IPS-15b (cell line): ENCODE results near the gene GNAI1.

Experiments
- H3K27me3 ChIP-seq: one replicate; pipeline ENCODE4 v1.6.1; 2013; ENCODE audit warnings: low read length; ENCODE audit not compliant: control insufficient read depth, insufficient read depth
- H3K36me3 ChIP-seq: one replicate; pipeline ENCODE4 v1.6.1; 2013; ENCODE audit warnings: low read length; ENCODE audit not compliant: control insufficient read depth, insufficient read depth
- H3K4me1 ChIP-seq: one replicate; pipeline ENCODE4 v1.6.1; 2013; ENCODE audit warnings: mild to moderate bottlenecking, low read length; ENCODE audit not compliant: control insufficient read depth, insufficient read depth
- H3K4me3 ChIP-seq: one replicate; pipeline ENCODE4 v1.5.1; 2013; ENCODE audit warnings: low read depth, low read length
- H3K9ac ChIP-seq: one replicate; pipeline ENCODE4 v1.6.1; 2013; ENCODE audit warnings: low read depth, mild to moderate bottlenecking, low read length
- H3K9me3 ChIP-seq: one replicate; pipeline ENCODE4 v1.6.1; 2013; ENCODE audit warnings: mild to moderate bottlenecking, low read length; ENCODE audit not compliant: control insufficient read depth, insufficient read depth

Gene GNAI1

GRCh38 chr7:80220022-80220634, 85.5 kb downstream of the GNAI1 start:
- Histone ChIP-seq H3K9me3 (no peaks in the 10 kb centered on the region), H3K4me1 (no peaks in the 10 kb centered on the region), H3K27me3 (no peaks in the 10 kb centered on the region), H3K9ac (no peak overlapping the region), H3K4me3 (no peak overlapping the region), H3K36me3 (no peaks in the 10 kb centered on the region)

GRCh38 chr7:80224415-80224814, 89.8 kb downstream of the GNAI1 start:
- H3K9ac ChIP-seq = no peak overlapping the region
- no peaks in the 10 kb centered on the region for H3K4me1 ChIP-seq
- H3K36me3 ChIP-seq = no peaks in the 10 kb centered on the region
- H3K4me3 ChIP-seq = no peak overlapping the region
- H3K27me3 ChIP-seq = no peaks in the 10 kb centered on the region
- no peaks in the 10 kb centered on the region for H3K9me3 ChIP-seq

- H3K9ac ChIP-seq = no peak overlapping the region
- no peaks in the 10 kb centered on the region for H3K27me3 ChIP-seq
- H3K4me1 ChIP-seq = peaks cover 3% of the 10 kb centered on the region
- no peaks in the 10 kb centered on the region for H3K36me3 ChIP-seq
- no peaks in the 10 kb centered on the region for H3K9me3 ChIP-seq
- H3K4me3 ChIP-seq = no peak overlapping the region
These were observed 90.7 kb downstream of the GNAI1 start for GRCh38 chr7:80225361-80225760.

- Histone ChIP-seq H3K9ac (no peak overlapping the region), H3K4me1 (peaks cover 7% of the 10 kb centered on the region), H3K4me3 (no peak overlapping the region), H3K27me3 (no peaks in the 10 kb centered on the region), H3K9me3 (no peaks in the 10 kb centered on the region), H3K36me3 (no peaks in the 10 kb centered on the region)
These were observed 92.0 kb downstream of the GNAI1 start for GRCh38 chr7:80226629-80227028.

GRCh38 chr7:80230327-80230726, 95.7 kb downstream of the GNAI1 start:
- Histone ChIP-seq H3K9ac (no peak overlapping the region), H3K4me3 (no peak overlapping the region), H3K9me3 (no peaks in the 10 kb centered on the region), H3K27me3 (no peaks in the 10 kb centered on the region), H3K36me3 (no peaks in the 10 kb centered on the region), H3K4me1 (peaks cover 7% of the 10 kb centered on the region)

GRCh38 chr7:80231707-80232106, 97.1 kb downstream of the GNAI1 start:
- Histone ChIP-seq H3K4me1 (peaks cover 7% of the 10 kb centered on the region), H3K27me3 (no peaks in the 10 kb centered on the region), H3K36me3 (no peaks in the 10 kb centered on the region), H3K4me3 (no peak overlapping the region), H3K9me3 (no peaks in the 10 kb centered on the region), H3K9ac (no peak overlapping the region)

GRCh38 chr7:80232979-80233724, 98.5 kb downstream of the GNAI1 start:
- H3K9ac ChIP-seq = no peak overlapping the region

GRCh38 chr7:80235334-80235733, 100.7 kb downstream of the GNAI1 start:
- Histone ChIP-seq H3K4me3 (no peak overlapping the region), H3K27me3 (no peaks in the 10 kb centered on the region), H3K36me3 (no peaks in the 10 kb centered on the region), H3K9ac (no peak overlapping the region), H3K9me3 (no peaks in the 10 kb centered on the region), H3K4me1 (peaks cover 3% of the 10 kb centered on the region)

More at GRCh38 chr7:80232979-80233724, 98.5 kb downstream of the GNAI1 start:
- no peaks in the 10 kb centered on the region for H3K36me3 ChIP-seq
- H3K4me3 ChIP-seq = no peak overlapping the region
- no peaks in the 10 kb centered on the region for H3K9me3 ChIP-seq
- H3K4me1 ChIP-seq = peaks cover 7% of the 10 kb centered on the region
- no peaks in the 10 kb centered on the region for H3K27me3 ChIP-seq

GRCh38 chr7:80236681-80237080, 102.0 kb downstream of the GNAI1 start:
- Histone ChIP-seq H3K36me3 (no peaks in the 10 kb centered on the region), H3K9ac (no peak overlapping the region), H3K4me1 (no peaks in the 10 kb centered on the region), H3K9me3 (no peaks in the 10 kb centered on the region), H3K27me3 (no peaks in the 10 kb centered on the region), H3K4me3 (no peak overlapping the region)

GRCh38 chr7:80240265-80241025, 105.8 kb downstream of the GNAI1 start:
- H3K36me3 ChIP-seq = no peaks in the 10 kb centered on the region
- H3K9ac ChIP-seq = no peak overlapping the region
- no peak overlapping the region for H3K4me3 ChIP-seq
- H3K9me3 ChIP-seq = no peaks in the 10 kb centered on the region
- H3K4me1 ChIP-seq = no peaks in the 10 kb centered on the region
- H3K27me3 ChIP-seq = no peaks in the 10 kb centered on the region

- H3K27me3 ChIP-seq = no peaks in the 10 kb centered on the region
- no peaks in the 10 kb centered on the region for H3K4me1 ChIP-seq
- no peak overlapping the region for H3K4me3 ChIP-seq
- H3K9ac ChIP-seq = no peak overlapping the region
- no peaks in the 10 kb centered on the region for H3K36me3 ChIP-seq
- no peaks in the 10 kb centered on the region for H3K9me3 ChIP-seq
These were observed 107.0 kb downstream of the GNAI1 start for GRCh38 chr7:80241671-80242070.

- Histone ChIP-seq H3K9me3 (no peaks in the 10 kb centered on the region), H3K27me3 (no peaks in the 10 kb centered on the region), H3K9ac (no peak overlapping the region), H3K36me3 (no peaks in the 10 kb centered on the region), H3K4me1 (no peaks in the 10 kb centered on the region), H3K4me3 (no peak overlapping the region)
These were observed 108.8 kb downstream of the GNAI1 start for GRCh38 chr7:80243425-80243824.
